K562 (cell line): ENCODE data around the gene YJU2. TPM values are rescaled to one million over a fixed set of nuclear protein-coding genes. Genes with fewer than 3 reads are reported as not detected.
A peak's percentile ranks its signal among the peaks of the same experiment; 100 is the strongest.

Experiments
- CBX3 ChIP-seq, 2 experiments: IDR thresholded peaks; 1 replicate in 1 of 2; 2 replicates in 1 of 2; pipeline ENCODE4 v1.6.1; 2012; ENCODE audit warnings: inconsistent platforms in 2 of 2, low read length in 2 of 2, borderline replicate concordance in 1 of 2, control low read depth in 1 of 2
- CC2D1A ChIP-seq: fragments of 450-650 bp; IDR thresholded peaks from 2 replicates; pipeline ENCODE4 v1.6.1; 2017; ENCODE audit warnings: mild to moderate bottlenecking
- EHMT2 ChIP-seq: fragments of 450-650 bp; IDR thresholded peaks from 2 replicates; pipeline ENCODE4 v1.6.1; 2018; ENCODE audit warnings: antibody characterized with exemption
- EP300 ChIP-seq: IDR thresholded peaks from 2 replicates; pipeline ENCODE4 v1.6.1; 2012; ENCODE audit warnings: low read length, improper control_type of control experiment
- FOXO4 ChIP-seq: fragments of 450-650 bp; formaldehyde crosslinking; IDR thresholded peaks from 2 replicates; pipeline ENCODE4 v1.4.0; 2020; ENCODE audit warnings: mild to moderate bottlenecking, moderate library complexity
- NCOA4 ChIP-seq: fragments of 450-650 bp; IDR thresholded peaks from 2 replicates; pipeline ENCODE4 v1.6.1; 2018; ENCODE audit warnings: mild to moderate bottlenecking; ENCODE audit not compliant: partially characterized antibody
- PHB2 ChIP-seq: fragments of 450-650 bp; IDR thresholded peaks from 2 replicates; pipeline ENCODE4 v1.6.1; 2017; ENCODE audit warnings: low read depth
- RHOXF2B ChIP-seq: fragments of 250-450 bp; sonication (Bioruptor Pico); conservative IDR thresholded peaks from 2 replicates; pipeline ENCODE4 v1.5.1; 2021
- SMARCA5 ChIP-seq: fragments of 450-650 bp; IDR thresholded peaks from 2 replicates; pipeline ENCODE4 v1.6.1; 2016
- ZNF197 ChIP-seq: fragments of 200-800 bp; sonication (Bioruptor generic); IDR thresholded peaks from 2 replicates; pipeline ENCODE4 v1.6.1; 2016; ENCODE audit warnings: low read depth, missing genetic modification characterization, missing compliant biosample characterization
- ZNF280A ChIP-seq: fragments of 450-650 bp; IDR thresholded peaks from 2 replicates; pipeline ENCODE4 v1.6.1; 2018; ENCODE audit warnings: mild to moderate bottlenecking, low read depth; ENCODE audit not compliant: partially characterized antibody
- ZNF354B ChIP-seq: fragments of 250-450 bp; sonication (Bioruptor Pico); IDR thresholded peaks from 2 replicates; pipeline ENCODE4 v1.4.0; 2020
- ZNF384 ChIP-seq: IDR thresholded peaks from 2 replicates; pipeline ENCODE4 v1.6.1; 2012; ENCODE audit warnings: low read depth, low read length, improper control_type of control experiment
- ZNF408 ChIP-seq: fragments of 250-450 bp; sonication (Bioruptor Pico); IDR thresholded peaks from 2 replicates; pipeline ENCODE4 v1.4.0; 2020; ENCODE audit warnings: low read depth, mild to moderate bottlenecking, moderate library complexity
- ZNF780A ChIP-seq: fragments of 250-450 bp; sonication (Bioruptor Pico); IDR thresholded peaks from 2 replicates; pipeline ENCODE4 v1.5.0; 2021; ENCODE audit warnings: mild to moderate bottlenecking
- polyA plus RNA-seq, 8 experiments: library from polyadenylated mRNA; depleted of rRNA in 4 of 8; stranded (reverse) in 5 of 8; unstranded in 3 of 8; fragments of >200 nt; fragmentation: Nextera tagmentation in 2 of 8; fragmentation: Illumina TruSeq in 1 of 8; extraction: Ambion mirVana in 2 of 8; extraction: Trizol in 1 of 8; gene quantifications; 2 replicates each; pipeline versions ENCODE4 v1.2.1 to v1.2.3, GENCODE V29; 2011 to 2014; ENCODE audit warnings: inconsistent platforms in 1 of 8, missing spikeins in 1 of 8
- total RNA-seq, 7 experiments: library from RNA; depleted of rRNA in 6 of 7; stranded (reverse); fragments of >200 nt in 6 of 7; fragmentation: Illumina TruSeq in 2 of 7; extraction: Trizol in 2 of 7; gene quantifications; 2 replicates each; pipeline versions ENCODE4 v1.2.1 to v1.2.3, GENCODE V29; 2011 to 2021; ENCODE audit warnings: low replicate concordance in 1 of 7
- TF ChIP-seq, protein P1 (sequence below): fragments of 450-650 bp; IDR thresholded peaks from 2 replicates; pipeline ENCODE4 v1.6.1; 2016; ENCODE audit warnings: borderline replicate concordance
- TF ChIP-seq, protein P2 (sequence below): fragments of 450-650 bp; IDR thresholded peaks from 2 replicates; pipeline ENCODE4 v1.6.1; 2016; ENCODE audit warnings: antibody characterized with exemption
- TF ChIP-seq, protein P3 (sequence below), 2 experiments: fragments of 450-650 bp; IDR thresholded peaks; 2 replicates each; pipeline ENCODE4 v1.6.1; 2016
- TF ChIP-seq, protein P4 (sequence below): sonication (generic); formaldehyde crosslinking; IDR thresholded peaks from 2 replicates; pipeline ENCODE4 v1.9.0; 2022; ENCODE audit warnings: mild to moderate bottlenecking, missing genetic modification reagents

Gene YJU2
- total and polyA plus RNA-seq, 9 of the 15 experiments (the other 6 are each of a cell fraction or from before 2014, with no cell fraction given) = 0.41 to 34.9 (median 19.3) TPM

DNA sequence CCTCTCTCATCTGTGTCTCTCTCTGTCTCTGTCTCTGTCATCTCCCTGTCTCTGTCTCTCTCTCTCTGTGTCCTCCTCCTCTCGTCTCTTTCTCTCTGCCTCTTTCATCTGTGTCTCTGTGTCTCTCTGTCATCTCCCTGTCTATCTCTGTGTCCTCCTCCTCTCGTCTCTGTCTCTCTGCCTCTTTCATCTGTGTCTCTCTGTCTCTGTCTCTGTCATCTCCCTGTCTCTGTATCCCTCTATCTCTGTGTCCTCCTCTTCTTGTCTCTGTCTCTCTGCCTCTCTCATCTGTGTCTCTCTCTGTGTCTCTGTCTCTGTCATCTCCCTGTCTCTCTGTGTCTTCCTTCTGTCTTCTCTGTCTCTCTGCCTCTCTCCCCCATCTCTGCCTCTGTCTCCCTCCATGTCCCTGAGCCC is 18.1 kb upstream of the YJU2 start (continued):
- TF ChIP-seq, protein P1, sequence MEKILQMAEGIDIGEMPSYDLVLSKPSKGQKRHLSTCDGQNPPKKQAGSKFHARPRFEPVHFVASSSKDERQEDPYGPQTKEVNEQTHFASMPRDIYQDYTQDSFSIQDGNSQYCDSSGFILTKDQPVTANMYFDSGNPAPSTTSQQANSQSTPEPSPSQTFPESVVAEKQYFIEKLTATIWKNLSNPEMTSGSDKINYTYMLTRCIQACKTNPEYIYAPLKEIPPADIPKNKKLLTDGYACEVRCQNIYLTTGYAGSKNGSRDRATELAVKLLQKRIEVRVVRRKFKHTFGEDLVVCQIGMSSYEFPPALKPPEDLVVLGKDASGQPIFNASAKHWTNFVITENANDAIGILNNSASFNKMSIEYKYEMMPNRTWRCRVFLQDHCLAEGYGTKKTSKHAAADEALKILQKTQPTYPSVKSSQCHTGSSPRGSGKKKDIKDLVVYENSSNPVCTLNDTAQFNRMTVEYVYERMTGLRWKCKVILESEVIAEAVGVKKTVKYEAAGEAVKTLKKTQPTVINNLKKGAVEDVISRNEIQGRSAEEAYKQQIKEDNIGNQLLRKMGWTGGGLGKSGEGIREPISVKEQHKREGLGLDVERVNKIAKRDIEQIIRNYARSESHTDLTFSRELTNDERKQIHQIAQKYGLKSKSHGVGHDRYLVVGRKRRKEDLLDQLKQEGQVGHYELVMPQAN = peak; percentile 65; the same call in 1 of the 2 replicates
- TF ChIP-seq ZNF280A (no peak), NCOA4 (peak; percentile 78), EP300 (no peak), ZNF354B (no peak), PHB2 (0 out of 2 replicates have a peak, but pooled peaks have one; percentile 60), RHOXF2B (no peak), CBX3 (IDR thresholded peaks at IDR 0.05; ENCODE audit: borderline replicate concordance in 1 of 2, low read length in 2 of 2) (no peak), EHMT2 (0 out of 2 replicates have a peak, but pooled peaks have one; percentile 6), ZNF197 (CRISPR knock-in tag) (no peak), CC2D1A (peak; percentile 17; the same call in 1 of the 2 replicates), SMARCA5 (peak; percentile 17; the same call in 1 of the 2 replicates), ZNF408 (CRISPR knock-in tag) (no peak), FOXO4 (no peak), ZNF780A (CRISPR knock-in tag) (no peak), ZNF384 (no peak)
- TF ChIP-seq, protein P2, sequence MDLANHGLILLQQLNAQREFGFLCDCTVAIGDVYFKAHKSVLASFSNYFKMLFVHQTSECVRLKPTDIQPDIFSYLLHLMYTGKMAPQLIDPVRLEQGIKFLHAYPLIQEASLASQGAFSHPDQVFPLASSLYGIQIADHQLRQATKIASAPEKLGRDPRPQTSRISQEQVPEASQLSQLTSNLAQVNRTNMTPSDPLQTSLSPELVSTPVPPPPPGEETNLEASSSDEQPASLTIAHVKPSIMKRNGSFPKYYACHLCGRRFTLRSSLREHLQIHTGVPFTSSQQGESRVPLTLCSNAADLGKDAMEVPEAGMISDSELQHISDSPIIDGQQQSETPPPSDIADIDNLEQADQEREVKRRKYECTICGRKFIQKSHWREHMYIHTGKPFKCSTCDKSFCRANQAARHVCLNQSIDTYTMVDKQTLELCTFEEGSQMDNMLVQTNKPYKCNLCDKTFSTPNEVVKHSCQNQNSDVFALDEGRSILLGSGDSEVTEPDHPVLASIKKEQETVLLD = 0 out of 2 replicates have a peak, but pooled peaks have one; percentile 5
- TF ChIP-seq, protein P3, sequence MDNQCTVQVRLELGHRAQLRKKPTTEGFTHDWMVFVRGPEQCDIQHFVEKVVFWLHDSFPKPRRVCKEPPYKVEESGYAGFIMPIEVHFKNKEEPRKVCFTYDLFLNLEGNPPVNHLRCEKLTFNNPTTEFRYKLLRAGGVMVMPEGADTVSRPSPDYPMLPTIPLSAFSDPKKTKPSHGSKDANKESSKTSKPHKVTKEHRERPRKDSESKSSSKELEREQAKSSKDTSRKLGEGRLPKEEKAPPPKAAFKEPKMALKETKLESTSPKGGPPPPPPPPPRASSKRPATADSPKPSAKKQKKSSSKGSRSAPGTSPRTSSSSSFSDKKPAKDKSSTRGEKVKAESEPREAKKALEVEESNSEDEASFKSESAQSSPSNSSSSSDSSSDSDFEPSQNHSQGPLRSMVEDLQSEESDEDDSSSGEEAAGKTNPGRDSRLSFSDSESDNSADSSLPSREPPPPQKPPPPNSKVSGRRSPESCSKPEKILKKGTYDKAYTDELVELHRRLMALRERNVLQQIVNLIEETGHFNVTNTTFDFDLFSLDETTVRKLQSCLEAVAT (IDR thresholded peaks at IDR 0.05) = 0 out of 4 replicates have a peak, but pooled peaks of 1 of the 2 experiments have one; percentile 39
- TF ChIP-seq, protein P4, sequence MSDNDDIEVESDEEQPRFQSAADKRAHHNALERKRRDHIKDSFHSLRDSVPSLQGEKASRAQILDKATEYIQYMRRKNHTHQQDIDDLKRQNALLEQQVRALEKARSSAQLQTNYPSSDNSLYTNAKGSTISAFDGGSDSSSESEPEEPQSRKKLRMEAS = no peak
